Neural progenitor cell (in vitro differentiated cells): ENCODE results near the gene OBSL1. TPM values are rescaled to one million over a fixed set of nuclear protein-coding genes. Genes with fewer than 3 reads are reported as not detected.

Experiments
- DNase-seq: peaks from one replicate; pipeline ENCODE4 v3.0.0-alpha.2; 2016; ENCODE audit warnings: low spot score
- H2AFZ ChIP-seq: fragments of 200-600 bp; sonication (generic); replicated peaks from 2 replicates; pipeline ENCODE4 v1.6.1; 2016; ENCODE audit warnings: antibody characterized with exemption
- H3F3A ChIP-seq: fragments of 200-600 bp; sonication (generic); 2 replicates; pipeline ENCODE4 v1.6.1; 2016; ENCODE audit warnings: antibody characterized with exemption, low read depth
- H3K27ac ChIP-seq: fragments of 200-600 bp; sonication (generic); 2 replicates; pipeline ENCODE4 v1.5.1; 2016; ENCODE audit warnings: mild to moderate bottlenecking
- H3K27me3 ChIP-seq: fragments of 200-600 bp; sonication (generic); 2 replicates; pipeline ENCODE4 v1.6.1; 2016; ENCODE audit warnings: mild to moderate bottlenecking, moderate library complexity
- H3K36me3 ChIP-seq: fragments of 200-600 bp; sonication (generic); 2 replicates; pipeline ENCODE4 v1.5.1; 2016
- H3K4me1 ChIP-seq: fragments of 200-600 bp; sonication (generic); 2 replicates; pipeline ENCODE4 v1.6.1; 2016; ENCODE audit warnings: mixed run types
- H3K4me2 ChIP-seq: fragments of 200-600 bp; sonication (generic); 2 replicates; pipeline ENCODE4 v1.6.1; 2016
- H3K4me3 ChIP-seq: fragments of 200-600 bp; sonication (generic); 2 replicates; pipeline ENCODE4 v1.5.1; 2016
- H3K79me2 ChIP-seq: fragments of 200-600 bp; sonication (generic); 2 replicates; pipeline ENCODE4 v1.6.1; 2016; ENCODE audit warnings: low read depth
- H3K9ac ChIP-seq: fragments of 200-600 bp; sonication (generic); 2 replicates; pipeline ENCODE4 v1.6.1; 2016
- H3K9me3 ChIP-seq: fragments of 200-600 bp; sonication (generic); 2 replicates; pipeline ENCODE4 v1.5.1; 2016; ENCODE audit warnings: low read depth
- H4K20me1 ChIP-seq: fragments of 200-600 bp; sonication (generic); 2 replicates; pipeline ENCODE4 v1.6.1; 2016; ENCODE audit warnings: low read depth
- H3K27ac Mint-ChIP-seq: 3 replicates; pipeline ENCODE4 v1.8.0; 2021; ENCODE audit warnings: mixed read lengths
- H3K27me3 Mint-ChIP-seq: 2 replicates; pipeline ENCODE4 v1.8.0; 2022; ENCODE audit warnings: low read depth, mild to moderate bottlenecking, inconsistent platforms, moderate library complexity, mixed read lengths; ENCODE audit not compliant: insufficient read depth
- H3K36me3 Mint-ChIP-seq: 3 replicates; pipeline ENCODE4 v1.8.0; 2021; ENCODE audit warnings: mixed read lengths
- H3K4me1 Mint-ChIP-seq: 3 replicates; pipeline ENCODE4 v1.8.0; 2021; ENCODE audit warnings: mixed read lengths
- H3K4me3 Mint-ChIP-seq: 3 replicates; pipeline ENCODE4 v1.8.0; 2021; ENCODE audit warnings: mild to moderate bottlenecking, moderate library complexity, mixed read lengths
- H3K9me3 Mint-ChIP-seq: 3 replicates; pipeline ENCODE4 v1.8.0; 2020; ENCODE audit warnings: mixed read lengths
- EZH2 ChIP-seq: fragments of 200-600 bp; sonication (generic); IDR thresholded peaks from 2 replicates; pipeline ENCODE4 v1.6.1; 2017; ENCODE audit warnings: antibody characterized with exemption, mild to moderate bottlenecking, moderate library complexity
- EZH2phosphoT487 ChIP-seq: fragments of 200-600 bp; sonication (generic); IDR thresholded peaks from 2 replicates; pipeline ENCODE4 v1.6.1; 2017; ENCODE audit warnings: antibody characterized with exemption
- total RNA-seq: library from RNA; depleted of rRNA; stranded (reverse); fragments of >200 nt; gene quantifications from 2 replicates; pipeline ENCODE4 v1.2.3, GENCODE V29; 2015; ENCODE audit warnings: low replicate concordance
- TF ChIP-seq, protein P1 (sequence below): fragments of 200-600 bp; sonication (generic); IDR thresholded peaks from 2 replicates; pipeline ENCODE4 v1.5.1; 2017; ENCODE audit warnings: antibody characterized with exemption, mild to moderate bottlenecking

Gene OBSL1
- total RNA-seq, 1 donor from 2014 or later, result 31.0 TPM

DNA sequence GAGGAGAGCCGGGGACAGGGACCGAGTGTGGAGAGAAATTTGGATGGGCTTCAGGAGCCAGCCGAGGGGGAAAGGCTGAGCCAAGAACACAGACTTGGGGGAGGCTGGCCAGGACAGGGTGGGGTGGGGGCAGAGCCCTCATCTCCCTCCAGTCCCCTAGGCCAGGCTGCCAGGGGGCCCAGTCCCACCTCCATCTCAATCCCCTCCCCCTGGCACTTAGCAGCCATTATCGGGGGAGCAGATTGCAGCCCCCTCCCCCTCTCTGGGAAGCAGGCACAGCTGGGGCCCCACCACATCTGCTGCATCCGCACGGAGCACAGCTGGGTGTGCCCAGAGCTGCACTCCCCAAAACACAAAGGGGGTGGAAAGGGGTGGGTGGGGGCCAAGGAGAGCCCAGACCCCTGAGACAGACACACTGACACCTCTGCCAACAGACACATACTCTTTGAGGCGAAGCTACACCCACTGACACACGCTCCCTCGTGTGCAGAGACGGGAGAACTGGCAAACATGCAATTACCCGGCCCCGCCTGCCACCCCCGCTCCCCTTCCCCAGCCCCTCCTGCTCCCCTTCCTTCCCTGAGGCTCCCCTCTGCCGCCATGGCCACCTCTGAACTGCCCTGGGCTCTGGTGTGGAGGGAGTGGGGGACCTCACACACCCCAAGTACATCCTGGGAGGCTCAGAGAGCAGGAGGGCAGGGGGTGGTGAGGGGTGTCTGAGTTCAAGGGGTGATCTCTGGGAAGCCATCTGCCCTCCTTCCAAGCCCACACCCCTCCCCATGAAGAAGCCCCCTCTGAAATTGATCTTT, 62.2 kb downstream of the OBSL1 start:
- Mint-ChIP-seq H3K4me1 (peaks cover 63% of the 10 kb centered on the region), H3K9me3 (no peaks in the 10 kb centered on the region), H3K27ac (peak overlapping the region; percentile 91), H3K36me3 (no peaks in the 10 kb centered on the region), H3K27me3 (peaks cover 22% of the 10 kb centered on the region), H3K4me3 (peak overlapping the region; percentile 84)
- Histone ChIP-seq H3K9me3 (no peaks in the 10 kb centered on the region), H3K36me3 (no peaks in the 10 kb centered on the region), H3K27me3 (peaks cover 12% of the 10 kb centered on the region), H2AFZ (no peak overlapping the region), H3K27ac (no peak overlapping the region), H3K9ac (no peak overlapping the region), H3K4me1 (peaks cover 72% of the 10 kb centered on the region), H3K4me2 (peak overlapping the region; percentile 80), H4K20me1 (no peaks in the 10 kb centered on the region), H3F3A (peaks cover 50% of the 10 kb centered on the region), H3K79me2 (no peaks in the 10 kb centered on the region), H3K4me3 (peak overlapping the region; percentile 43)
- TF ChIP-seq EZH2phosphoT487 (no peak), EZH2 (no peak)
- TF ChIP-seq, protein P1, sequence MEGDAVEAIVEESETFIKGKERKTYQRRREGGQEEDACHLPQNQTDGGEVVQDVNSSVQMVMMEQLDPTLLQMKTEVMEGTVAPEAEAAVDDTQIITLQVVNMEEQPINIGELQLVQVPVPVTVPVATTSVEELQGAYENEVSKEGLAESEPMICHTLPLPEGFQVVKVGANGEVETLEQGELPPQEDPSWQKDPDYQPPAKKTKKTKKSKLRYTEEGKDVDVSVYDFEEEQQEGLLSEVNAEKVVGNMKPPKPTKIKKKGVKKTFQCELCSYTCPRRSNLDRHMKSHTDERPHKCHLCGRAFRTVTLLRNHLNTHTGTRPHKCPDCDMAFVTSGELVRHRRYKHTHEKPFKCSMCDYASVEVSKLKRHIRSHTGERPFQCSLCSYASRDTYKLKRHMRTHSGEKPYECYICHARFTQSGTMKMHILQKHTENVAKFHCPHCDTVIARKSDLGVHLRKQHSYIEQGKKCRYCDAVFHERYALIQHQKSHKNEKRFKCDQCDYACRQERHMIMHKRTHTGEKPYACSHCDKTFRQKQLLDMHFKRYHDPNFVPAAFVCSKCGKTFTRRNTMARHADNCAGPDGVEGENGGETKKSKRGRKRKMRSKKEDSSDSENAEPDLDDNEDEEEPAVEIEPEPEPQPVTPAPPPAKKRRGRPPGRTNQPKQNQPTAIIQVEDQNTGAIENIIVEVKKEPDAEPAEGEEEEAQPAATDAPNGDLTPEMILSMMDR, result no peak
- no peak for DNase-seq

DNA sequence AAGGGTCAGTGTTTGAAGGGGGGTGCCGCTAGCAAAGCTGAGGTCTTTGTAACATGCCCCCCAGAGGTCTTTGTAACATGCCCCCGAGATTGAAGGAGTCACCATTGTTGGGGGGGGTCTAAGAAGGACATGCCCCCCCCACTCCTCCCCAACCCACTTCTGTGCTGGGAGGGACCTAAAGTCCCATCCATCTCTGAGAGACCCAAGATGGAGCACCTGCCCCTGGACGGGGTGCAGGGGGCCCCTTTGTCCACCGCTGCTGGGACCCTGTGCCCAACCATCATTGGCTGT, 63.0 kb downstream of the OBSL1 start:
- no peak overlapping the region for H3K9ac ChIP-seq
- peaks cover 5% of the 10 kb centered on the region for H3K27me3 ChIP-seq
- no peaks in the 10 kb centered on the region for H3K36me3 Mint-ChIP-seq
- H4K20me1 ChIP-seq, result no peaks in the 10 kb centered on the region
- H2AFZ ChIP-seq, result no peak overlapping the region
- peaks cover 55% of the 10 kb centered on the region for H3K4me1 Mint-ChIP-seq
- H3K27ac ChIP-seq, result no peak overlapping the region
- H3K4me3 Mint-ChIP-seq, result no peak overlapping the region
- H3K4me1 ChIP-seq, result peaks cover 64% of the 10 kb centered on the region
- H3K9me3 Mint-ChIP-seq, result no peaks in the 10 kb centered on the region
- no peaks in the 10 kb centered on the region for H3K36me3 ChIP-seq
- H3K79me2 ChIP-seq, result no peaks in the 10 kb centered on the region
- H3K4me2 ChIP-seq, result peak overlapping the region; percentile 80
- peaks cover 45% of the 10 kb centered on the region for H3F3A ChIP-seq
- no peak for DNase-seq
- H3K27ac Mint-ChIP-seq, result no peak overlapping the region
- no peaks in the 10 kb centered on the region for H3K9me3 ChIP-seq
- peaks cover 15% of the 10 kb centered on the region for H3K27me3 Mint-ChIP-seq
- H3K4me3 ChIP-seq, result no peak overlapping the region
- TF ChIP-seq EZH2phosphoT487 (no peak), EZH2 (no peak)
- TF ChIP-seq, protein P1, result no peak

DNA sequence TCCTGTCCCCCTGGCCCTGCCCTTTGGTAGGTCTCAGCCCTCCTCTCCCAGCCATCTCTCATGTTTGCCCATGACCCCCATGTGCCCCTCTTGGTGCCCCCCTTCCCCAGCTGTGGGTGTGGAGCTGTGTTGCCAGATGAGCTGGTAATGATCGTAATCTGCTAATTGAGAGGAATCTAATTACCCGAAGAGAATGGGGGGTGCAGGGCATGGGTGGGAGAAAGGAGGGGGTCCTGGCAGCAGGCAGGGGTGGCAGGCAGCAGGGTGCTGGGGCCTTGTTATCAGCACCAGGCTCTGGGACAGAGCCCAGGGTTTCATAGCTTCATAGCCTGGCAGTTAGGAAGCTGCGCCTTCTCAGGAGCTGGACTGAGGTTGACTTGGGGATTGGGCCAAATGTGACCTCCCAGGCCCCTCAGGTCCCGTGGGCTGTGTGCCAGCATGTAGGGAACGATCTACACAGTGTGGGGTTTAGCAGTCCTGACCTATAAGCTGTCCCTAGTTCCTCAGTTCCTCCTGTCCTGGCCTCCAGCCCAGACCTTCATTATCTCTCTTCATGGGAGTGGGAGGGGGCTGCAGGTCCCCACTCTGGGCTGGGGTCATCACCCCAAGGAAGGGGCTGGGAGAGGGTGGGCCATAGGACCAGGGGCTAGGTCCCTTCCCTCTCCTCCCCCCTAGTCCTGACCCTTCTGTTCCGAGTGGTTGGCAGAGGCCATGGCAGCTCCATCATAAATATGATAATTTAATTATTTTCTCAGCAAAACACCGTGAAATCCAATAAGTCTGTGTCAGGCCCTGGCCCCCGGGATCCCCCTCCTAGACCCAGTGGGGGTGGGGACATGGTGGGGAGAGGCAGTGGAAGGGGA, 63.5 kb downstream of the OBSL1 start:
- peaks cover 50% of the 10 kb centered on the region for H3K4me1 Mint-ChIP-seq
- Histone ChIP-seq H3K27ac (no peak overlapping the region), H3K79me2 (no peaks in the 10 kb centered on the region), H3K27me3 (no peaks in the 10 kb centered on the region), H3K9ac (no peak overlapping the region), H4K20me1 (no peaks in the 10 kb centered on the region), H3K9me3 (no peaks in the 10 kb centered on the region), H2AFZ (no peak overlapping the region), H3F3A (peaks cover 41% of the 10 kb centered on the region), H3K4me2 (peak overlapping the region; percentile 80), H3K4me1 (peaks cover 58% of the 10 kb centered on the region), H3K4me3 (no peak overlapping the region), H3K36me3 (no peaks in the 10 kb centered on the region)
- H3K27me3 Mint-ChIP-seq, result peaks cover 13% of the 10 kb centered on the region
- no peak overlapping the region for H3K27ac Mint-ChIP-seq
- TF ChIP-seq, protein P1, result no peak
- TF ChIP-seq EZH2, result no peak
- no peak for TF ChIP-seq EZH2phosphoT487
- no peak for DNase-seq
- H3K36me3 Mint-ChIP-seq, result no peaks in the 10 kb centered on the region
- H3K9me3 Mint-ChIP-seq, result no peaks in the 10 kb centered on the region
- H3K4me3 Mint-ChIP-seq, result no peak overlapping the region
